Dermis blood vessel endothelial cell (primary cell): ENCODE measurements around the gene ETS2. TPM values are rescaled to one million over a fixed set of nuclear protein-coding genes. Genes with fewer than 3 reads are reported as not detected.
A peak's percentile ranks its signal among the peaks of the same experiment; 100 is the strongest.
"Not testable (repeated sequence)": the region's sequence is repeated elsewhere in the genome, so short reads cannot be mapped to it uniquely, and the experiment has no call there.

Source experiments
- DNase-seq: peaks from one replicate; pipeline ENCODE4 v3.0.0; 2010
- total RNA-seq: library from RNA; depleted of rRNA; stranded (reverse); fragments of >200 nt; gene quantifications from 2 replicates; pipeline ENCODE4 v1.2.3, GENCODE V29; 2014

Gene ETS2
- total RNA-seq, 1 donor from 2014 or later: 26.2 TPM

DNA sequence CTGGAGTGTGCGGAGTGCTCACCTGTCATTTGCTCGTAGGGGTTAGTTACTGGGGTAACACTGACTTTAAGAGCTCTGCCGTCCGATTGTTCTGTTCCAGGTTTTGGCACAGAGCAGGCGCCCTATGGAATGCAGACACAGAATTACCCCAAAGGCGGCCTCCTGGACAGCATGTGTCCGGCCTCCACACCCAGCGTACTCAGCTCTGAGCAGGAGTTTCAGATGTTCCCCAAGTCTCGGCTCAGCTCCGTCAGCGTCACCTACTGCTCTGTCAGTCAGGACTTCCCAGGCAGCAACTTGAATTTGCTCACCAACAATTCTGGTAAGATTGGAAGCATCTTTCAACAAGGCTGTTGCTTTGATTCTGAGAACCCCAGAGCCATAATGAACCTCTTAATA, 12.6 kb downstream of the ETS2 start:
- no peak for DNase-seq

DNA sequence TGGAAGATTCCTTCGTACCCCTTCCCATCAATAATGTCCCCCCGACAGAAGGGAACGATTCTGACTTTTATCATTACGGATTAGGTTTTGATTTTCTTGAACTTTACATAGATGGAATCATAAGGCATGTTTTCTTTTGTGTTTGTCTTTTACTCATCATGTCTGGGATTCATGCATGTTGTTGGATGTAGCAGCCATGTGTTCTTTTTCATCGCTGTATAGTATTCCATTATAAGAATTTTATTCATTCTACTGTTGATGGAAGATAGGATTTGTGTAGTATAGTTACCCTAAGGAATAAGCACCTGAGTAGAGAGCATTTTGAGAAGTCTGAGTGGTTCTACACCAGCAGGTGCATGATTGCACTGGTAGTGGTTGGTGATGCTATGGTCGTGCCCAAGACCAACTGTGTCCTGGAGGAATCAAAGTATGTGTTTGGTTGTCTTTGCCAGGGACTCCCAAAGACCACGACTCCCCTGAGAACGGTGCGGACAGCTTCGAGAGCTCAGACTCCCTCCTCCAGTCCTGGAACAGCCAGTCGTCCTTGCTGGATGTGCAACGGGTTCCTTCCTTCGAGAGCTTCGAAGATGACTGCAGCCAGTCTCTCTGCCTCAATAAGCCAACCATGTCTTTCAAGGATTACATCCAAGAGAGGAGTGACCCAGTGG, 13.5 kb downstream of the ETS2 start:
- no peak for DNase-seq

DNA sequence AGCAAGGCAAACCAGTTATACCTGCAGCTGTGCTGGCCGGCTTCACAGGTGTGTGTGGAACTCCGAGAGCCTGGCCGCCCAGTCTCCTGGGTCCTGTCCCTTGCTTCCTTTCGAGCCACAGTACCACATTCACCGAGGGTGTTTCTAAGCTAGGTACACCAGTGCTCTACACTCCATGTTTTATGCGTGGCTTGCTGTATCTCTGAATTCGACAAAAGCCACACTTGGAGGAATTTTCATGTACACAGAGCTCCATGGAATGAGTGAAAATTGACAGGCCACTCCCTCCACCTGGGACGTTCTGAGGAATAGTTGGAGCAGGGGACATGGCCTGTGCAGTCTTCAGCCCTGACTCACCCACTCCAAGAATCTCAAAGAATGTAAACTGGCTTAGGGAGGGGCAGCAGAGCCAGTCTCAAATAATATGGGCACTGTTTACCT, 14.0 kb downstream of the ETS2 start:
- peak; percentile 28 for DNase-seq

DNA sequence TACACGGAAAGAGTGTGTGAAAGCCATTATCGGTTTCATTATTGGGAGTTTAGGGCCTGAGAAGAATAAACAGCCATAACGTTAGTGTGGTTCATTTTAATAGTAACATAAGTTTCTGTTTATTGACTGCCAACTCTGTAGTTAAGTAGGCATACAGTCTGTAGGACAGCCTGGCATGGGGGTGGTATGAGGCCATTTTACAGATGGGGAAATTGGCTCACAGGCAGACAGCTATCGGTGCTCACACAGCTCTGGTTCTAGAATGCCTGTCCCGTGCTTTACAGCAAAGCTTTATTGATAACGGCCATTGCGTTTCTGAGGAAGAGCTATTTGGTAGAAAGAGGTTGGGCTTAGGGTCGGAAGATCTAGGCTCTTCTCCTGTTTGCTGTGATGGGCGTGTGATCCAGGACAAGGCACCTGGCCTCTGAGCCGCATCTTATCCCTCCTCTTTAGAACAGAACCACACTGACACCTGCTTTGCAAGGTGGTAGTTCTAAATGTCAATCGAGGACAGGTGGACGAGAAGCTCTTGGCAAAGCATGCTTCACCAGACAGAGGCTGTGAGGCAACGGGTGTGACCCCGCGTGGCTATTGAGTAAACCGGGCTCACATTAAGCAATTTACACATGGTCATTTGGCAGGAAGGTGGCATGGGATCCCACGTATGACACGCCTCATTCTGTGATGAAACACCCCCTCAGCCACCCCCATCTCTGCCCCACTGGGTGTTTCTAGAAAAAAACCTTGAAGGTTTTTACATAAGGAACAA, 14.9 kb downstream of the ETS2 start:
- DNase-seq: no peak

DNA sequence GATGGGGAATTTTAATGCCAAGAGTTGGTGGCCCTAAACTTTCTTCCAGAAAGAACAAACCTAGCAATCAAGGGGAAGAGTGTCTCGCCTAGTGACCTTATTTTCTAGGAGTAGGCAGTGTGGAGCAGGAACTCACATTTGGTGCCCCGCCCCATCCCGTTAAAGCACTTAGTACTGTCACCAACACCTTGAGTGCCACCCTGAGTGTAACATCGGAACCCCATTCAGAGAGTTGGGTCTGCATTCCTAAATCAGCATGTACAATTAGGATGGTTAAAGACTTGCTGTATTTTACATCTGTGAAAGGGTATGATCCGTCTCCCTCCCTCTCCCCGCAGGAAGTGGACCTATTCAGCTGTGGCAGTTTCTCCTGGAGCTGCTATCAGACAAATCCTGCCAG, 15.5 kb downstream of the ETS2 start:
- DNase-seq: no peak

DNA sequence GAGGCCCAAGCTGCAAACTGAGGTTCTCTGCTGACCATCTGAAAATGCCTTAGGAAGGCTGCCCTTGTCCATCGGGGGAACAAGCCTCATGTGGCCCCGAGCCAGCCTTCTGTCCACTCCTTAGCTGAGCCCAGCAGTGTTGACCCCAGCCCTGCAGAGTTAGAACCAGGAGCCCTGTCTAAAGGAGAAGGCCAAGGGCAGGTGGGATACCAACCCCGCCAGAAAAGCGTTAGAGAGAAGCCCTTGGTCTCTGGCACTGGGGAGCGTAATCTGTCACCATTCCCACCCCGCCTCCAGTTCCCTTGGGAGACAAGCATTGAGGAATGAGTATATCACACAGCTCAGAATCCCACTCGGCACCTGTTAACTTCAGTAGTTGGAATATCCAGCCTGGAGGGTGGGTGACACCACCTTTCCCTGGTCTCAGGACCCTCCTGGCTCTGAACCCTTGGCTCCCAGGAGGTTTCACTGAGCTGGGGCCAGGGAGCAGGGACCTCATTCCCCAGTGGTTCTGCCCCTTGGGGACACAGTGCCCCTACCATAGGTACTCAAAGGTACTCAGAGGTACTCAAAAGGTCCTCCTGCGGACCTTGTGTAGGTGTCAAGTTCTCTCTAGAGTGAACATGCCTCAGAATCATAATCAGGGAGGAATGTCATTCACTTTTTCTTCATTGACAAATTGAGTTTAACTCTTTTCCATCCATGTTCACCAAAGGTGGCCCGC, 16.4 kb downstream of the ETS2 start:
- no peak for DNase-seq

DNA sequence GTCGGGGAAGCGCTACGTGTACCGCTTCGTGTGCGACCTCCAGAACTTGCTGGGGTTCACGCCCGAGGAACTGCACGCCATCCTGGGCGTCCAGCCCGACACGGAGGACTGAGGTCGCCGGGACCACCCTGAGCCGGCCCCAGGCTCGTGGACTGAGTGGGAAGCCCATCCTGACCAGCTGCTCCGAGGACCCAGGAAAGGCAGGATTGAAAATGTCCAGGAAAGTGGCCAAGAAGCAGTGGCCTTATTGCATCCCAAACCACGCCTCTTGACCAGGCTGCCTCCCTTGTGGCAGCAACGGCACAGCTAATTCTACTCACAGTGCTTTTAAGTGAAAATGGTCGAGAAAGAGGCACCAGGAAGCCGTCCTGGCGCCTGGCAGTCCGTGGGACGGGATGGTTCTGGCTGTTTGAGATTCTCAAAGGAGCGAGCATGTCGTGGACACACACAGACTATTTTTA, 17.1 kb downstream of the ETS2 start:
- no peak for DNase-seq

DNA sequence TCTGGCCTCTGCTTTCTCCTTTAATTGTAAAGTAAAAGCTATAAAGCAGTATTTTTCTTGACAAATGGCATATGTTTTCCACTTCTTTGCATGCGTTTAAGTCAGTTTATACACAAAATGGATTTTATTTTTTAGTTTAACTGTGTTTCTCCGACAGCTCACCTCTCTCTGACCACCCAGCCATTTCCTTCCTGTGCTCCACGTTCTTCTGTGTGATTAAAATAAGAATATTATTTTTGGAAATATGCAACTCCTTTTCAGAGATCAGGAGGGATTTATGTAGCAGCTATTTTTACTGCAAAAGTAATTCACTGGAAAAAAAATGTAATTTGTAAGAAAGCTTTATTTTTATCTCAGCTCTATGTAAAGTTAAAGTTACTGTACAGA, 18.0 kb downstream of the ETS2 start:
- peak; percentile 33 for DNase-seq

DNA sequence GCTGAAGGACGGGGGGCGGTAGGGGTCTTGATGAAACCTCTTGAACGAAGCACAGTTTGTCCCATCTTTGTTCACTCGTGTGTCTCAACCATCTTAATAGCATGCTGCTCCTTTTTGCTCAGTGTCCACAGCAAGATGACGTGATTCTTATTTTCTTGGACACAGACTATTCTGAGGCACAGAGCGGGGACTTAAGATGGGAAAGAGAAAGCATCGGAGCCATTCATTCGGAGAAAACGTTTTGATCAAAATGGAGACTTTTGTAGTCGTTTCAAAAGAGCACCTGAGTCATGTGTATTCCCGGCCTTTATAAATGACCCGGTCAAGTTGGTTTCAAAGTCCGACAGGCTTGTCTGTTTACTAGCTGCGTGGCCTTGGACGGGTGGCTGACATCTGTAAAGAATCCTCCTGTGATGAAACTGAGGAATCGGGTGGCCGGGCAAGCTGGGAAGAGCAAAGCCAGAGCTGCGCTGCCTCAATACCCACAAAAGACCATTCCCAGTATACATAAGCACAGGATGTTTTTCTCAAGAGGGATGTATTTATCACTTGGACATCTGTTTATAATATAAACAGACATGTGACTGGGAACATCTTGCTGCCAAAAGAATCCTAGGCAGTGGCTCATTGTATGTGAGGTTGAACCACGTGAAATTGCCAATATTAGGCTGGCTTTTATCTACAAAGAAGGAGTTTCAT, 18.5 kb downstream of the ETS2 start:
- DNase-seq: peak; percentile 8

DNA sequence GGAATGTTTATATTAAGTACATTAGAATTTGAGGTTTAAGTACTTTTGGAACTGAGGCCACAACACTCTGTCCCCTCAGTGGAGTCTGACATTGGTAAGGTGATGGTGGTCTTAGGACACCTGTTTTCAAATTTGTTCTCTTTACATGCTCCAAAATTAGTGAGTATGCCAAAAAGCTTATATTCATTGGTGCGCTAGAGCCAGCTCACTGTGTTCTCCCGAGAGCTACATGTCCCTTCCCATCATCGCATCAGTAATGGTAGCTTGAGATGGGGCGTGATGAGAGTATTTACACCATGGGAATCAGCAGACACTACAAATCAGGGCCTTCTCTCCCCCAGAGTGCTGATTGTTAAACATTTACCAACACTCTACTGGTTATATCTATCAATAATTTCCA, 19.5 kb downstream of the ETS2 start:
- DNase-seq: no peak

DNA sequence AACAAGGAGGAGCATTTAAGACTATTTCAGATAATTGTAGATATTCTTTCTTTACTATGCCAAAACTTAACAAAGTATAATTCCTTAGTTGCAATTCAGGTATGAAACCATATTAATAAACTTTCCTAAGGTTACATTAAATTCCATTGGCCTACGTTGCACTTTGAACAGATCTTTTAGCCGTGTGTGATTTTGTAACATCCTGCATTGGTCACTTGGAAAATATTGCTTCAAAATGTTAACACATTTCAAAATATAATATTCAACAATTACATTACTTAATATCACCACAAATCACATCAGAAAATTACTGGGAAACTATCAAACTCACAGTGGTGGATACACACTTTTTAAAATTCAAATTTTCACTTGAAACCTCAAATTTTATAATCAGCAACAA, 20.2 kb downstream of the ETS2 start:
- DNase-seq: no peak

DNA sequence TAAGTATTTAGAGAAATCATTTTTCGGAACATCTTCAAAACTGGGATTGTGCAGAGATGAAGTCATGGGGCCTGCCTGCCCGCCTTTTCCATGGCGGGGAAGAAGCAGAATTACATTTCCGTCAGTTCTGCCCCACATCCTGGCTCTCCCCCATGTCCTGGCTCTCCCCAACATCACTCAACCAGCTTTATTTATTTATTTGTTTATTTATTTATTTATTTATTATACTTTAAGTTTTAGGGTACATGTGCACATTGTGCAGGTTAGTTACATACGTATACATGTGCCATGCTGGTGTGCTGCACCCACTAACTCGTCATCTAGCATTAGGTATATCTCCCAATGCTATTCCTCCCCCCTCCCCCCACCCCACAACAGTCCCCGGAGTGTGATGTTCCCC, 22.4 kb downstream of the ETS2 start:
- not testable (repeated sequence) for DNase-seq

DNA sequence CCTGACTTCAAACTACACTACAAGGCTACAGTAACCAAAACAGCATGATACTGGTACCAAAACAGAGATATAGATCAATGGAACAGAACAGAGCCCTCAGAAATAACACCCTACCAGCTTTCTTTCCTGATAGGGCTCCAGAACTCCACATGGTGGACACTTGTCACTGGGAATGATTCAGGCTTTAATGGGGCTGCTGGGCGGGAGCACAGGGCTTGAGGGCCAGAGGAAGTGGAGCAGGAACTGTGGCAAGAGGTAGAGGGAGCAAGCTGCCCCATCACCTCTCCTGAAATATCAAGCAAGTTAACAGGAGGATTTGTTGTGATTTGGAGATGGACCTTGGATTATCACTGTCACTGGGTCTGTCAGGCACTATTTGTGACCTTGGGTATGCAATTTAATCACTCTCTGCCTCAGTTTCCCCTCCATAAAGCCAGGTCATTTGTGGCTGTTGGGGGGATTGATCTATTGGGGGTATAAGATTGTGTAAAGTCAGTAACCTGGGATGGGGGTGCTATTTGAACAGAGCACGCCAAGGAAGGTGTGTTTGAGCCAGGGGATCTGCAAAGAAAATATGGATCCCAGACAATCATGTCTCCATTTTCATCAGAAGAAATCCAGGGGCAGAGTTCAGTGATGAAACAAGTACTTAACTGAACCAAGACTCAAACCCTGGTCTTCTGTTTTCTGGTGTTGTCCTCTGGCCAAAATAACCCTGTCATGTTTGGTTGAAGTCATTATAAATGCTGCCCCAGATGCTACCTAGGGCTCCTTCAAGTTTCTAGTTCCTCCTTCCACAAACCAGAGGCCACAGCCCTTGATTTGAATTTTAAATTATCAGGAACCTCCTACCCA, 25.2 kb downstream of the ETS2 start:
- DNase-seq: no peak

DNA sequence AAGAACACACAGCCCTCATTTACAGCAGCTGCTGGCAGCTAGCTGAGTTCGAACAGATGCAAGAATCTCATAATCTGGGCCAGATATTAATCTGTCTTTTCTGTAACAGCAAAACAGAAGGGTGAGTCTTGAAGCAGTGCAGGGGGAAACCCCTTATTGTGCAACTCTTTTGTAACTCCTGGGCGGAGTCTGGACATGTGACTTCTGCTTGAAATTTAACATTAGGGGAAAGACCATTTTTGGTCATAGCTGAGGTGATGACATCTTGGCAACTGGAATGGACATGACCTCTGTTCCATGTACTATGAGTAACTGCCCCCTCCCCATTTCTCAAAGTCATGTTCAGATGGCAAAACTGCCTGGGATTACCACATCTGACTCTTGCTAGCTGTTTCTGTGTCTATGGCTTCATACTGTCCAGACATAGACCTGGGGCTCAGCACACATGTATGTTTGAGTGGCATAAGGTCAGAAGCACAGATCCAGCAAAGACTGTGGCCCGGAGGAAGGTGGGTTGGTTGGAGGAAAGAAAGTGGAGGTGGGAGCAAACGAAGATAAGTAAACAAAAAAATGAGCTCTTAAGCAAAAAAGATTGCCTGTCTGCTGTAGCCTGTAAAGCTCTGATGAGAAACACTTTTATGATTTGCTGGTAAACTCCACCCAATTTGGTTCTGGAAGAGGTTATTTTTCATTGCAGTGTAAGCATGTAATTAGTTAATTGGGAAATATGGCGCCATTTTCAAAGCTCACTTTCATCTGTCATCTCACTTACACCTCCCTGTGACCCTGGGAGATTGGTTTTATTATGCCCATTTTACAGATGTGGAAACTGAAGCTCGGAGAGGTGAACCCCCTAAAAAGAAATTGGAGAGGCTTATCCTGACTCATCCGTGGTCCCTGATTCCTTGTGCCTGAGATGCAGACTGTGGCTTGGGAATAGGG, 26.1 kb downstream of the ETS2 start:
- peak; percentile 35 for DNase-seq

DNA sequence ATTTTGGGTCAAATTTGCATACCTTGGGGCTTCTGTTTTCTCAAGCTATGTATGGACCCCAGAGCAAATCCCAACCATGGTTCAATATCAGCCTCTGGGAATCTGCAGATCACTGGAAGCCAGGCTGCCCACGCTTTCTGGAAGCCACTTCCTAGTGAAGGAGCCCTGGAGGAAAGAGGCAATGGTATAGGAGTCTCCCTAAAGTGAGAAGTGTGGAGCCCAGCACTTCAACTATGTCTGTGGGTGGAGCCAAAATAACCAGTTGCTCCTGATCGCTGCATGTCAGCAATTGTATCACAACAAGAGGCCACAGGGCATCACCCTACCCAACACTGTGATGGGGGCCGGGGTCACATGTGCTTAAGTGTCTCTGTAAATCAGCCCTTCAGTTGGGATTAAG, 26.9 kb downstream of the ETS2 start:
- DNase-seq: no peak

DNA sequence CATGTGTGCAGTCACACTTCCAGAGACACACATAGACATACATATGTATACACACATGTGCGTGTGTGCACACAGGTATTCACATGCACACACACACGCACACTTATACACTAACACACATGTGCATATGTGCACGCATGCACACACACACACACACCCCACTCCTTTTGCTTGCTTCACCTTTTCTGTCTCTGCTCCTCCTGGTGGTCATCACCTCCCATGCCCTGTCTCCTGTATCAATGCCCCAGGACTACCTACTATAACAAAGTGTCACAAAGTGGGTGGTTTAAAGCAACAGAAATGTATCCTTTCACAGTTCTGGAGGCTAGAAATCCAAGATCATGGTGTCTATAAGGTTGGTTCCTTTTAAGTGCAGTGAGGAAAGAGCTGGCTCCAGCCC, 27.4 kb downstream of the ETS2 start:
- DNase-seq: no peak

DNA sequence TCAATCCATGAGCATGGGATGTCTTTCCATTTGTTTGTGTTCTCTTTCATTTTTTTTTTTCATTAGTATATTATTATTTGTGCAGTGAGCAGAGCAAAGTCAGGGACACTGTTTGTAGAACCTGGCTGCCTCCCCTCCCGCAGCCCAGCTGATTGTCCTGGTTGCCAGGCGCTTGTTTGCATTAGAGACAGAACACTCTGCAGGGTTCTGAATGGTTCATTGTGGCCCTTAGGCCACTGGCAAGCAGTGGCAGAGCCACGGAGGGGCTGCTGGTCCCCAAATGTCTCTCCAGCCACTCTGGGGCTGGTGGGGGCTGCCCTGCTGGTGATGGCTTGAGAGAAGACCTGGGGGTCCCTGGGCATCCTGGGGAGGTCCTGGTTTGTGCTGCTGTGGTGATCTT, 29.0 kb downstream of the ETS2 start:
- DNase-seq: no peak

DNA sequence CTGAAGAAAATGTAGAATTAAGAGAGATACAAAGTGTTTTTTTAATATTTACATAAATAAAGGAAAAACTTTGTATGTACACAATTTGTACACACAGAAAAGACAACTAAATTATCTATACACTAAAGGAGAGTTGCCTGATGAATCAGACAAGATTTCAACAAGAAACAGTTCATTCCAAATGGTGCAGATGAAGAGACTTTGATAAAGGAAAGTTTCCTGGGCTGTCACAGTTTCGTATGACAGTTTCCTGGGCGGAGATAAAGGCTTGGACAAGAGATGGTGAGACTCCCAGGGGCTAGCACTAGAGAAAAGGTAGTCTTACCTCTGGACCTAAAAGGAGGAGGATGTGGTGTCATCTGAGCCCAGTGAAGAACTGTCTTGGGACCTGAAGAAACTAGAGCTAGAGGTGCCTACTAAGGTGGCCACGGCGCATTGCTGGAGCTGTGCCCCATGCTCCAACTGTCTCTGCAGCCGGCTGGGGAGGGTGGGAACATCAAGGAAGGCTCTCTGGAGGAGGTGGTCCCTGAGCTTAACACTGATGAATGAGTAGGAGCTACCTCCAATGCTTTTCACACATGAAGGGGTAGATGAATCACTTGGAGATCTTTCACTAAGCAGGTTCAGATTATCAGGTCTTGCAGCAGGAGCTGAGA, 32.2 kb downstream of the ETS2 start:
- no peak for DNase-seq

DNA sequence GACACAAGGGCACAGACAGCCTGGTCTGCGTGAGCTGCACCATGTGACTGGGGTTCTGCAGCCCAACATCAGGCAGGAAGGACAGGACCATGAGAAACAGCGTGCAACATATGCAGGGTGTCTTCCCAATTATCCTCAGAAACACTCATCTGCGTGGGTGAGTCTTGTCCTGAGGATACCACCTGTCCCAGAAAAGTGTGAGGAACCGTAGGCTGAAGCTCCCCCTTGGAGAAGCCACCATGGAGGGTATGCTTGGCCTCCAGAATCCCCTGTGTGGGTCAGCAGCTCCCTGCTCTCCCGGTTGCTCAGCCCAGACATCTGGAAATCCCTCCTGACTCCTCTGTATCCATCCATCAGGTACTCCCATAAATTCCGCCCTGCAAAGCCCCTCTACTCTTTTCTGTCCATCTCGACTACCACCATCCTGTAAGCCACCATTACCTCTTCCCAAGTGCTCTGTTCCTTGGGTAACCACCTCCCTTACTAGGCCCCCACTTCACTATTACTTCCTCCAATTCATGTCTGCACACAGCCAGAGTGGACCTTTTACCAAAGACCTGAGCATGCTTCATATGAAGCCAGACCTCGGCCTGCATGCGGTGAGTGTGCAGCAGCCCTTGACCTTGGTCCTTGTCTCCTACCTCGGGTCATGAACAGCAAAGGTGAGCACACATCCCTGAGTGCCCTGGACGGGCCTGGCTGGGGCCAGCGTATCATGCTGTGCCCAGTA, 33.0 kb downstream of the ETS2 start:
- DNase-seq: no peak
